HEK293 (cell line): Measurements from ENCODE around the gene MRPS10.
A peak's percentile ranks its signal among the peaks of the same experiment; 100 is the strongest.

ENCODE experiments used
- CTCF ChIA-PET: fragments of 350-600 bp; formaldehyde crosslinking; extraction: SDS; loops from one replicate; lab custom pipeline; 2021; ENCODE audit warnings: antibody characterized with exemption; lab: Yijun Ruan, JAX
- POLR2A ChIA-PET: fragments of 300-600 bp; formaldehyde crosslinking; extraction: SDS; loops from one replicate; lab custom pipeline; 2020; ENCODE audit warnings: antibody characterized with exemption, inconsistent platforms; lab: Yijun Ruan, JAX
- H3K27ac ChIP-seq: fragments of 200-500 bp; sonication (Bioruptor generic); 2 replicates; pipeline ENCODE4 v1.5.1; 2014; ENCODE audit warnings: low read depth, low read length, control low read depth, inconsistent platforms; ENCODE audit errors: extremely low read depth
- H3K36me3 ChIP-seq, 2 experiments: fragments of 200-500 bp in 1 of 2; sonication (Bioruptor generic) in 1 of 2; 1 replicate in 1 of 2; 2 replicates in 1 of 2; pipeline ENCODE4 v1.5.1; 2014 to 2017; ENCODE audit warnings: inconsistent platforms in 2 of 2, low read length in 2 of 2; ENCODE audit not compliant: control insufficient read depth in 2 of 2, insufficient read depth in 1 of 2
- H3K4me1 ChIP-seq: fragments of 200-500 bp; sonication (Bioruptor generic); 2 replicates; pipeline ENCODE4 v1.5.1; 2014; ENCODE audit warnings: mild to moderate bottlenecking, low read length, inconsistent platforms; ENCODE audit not compliant: control insufficient read depth, insufficient read depth
- H3K4me3 ChIP-seq: 2 replicates; pipeline ENCODE4 v1.5.1; 2011; ENCODE audit warnings: low read depth, mild to moderate bottlenecking, control low read depth, low read length, moderate library complexity
- H3K9me3 ChIP-seq: fragments of 200-500 bp; sonication (Bioruptor generic); 2 replicates; pipeline ENCODE4 v1.5.1; 2014; ENCODE audit warnings: low read depth, low read length, inconsistent platforms; ENCODE audit not compliant: control insufficient read depth, insufficient read depth
- ATF2 ChIP-seq: fragments of 450-650 bp; formaldehyde crosslinking; IDR thresholded peaks from 2 replicates; pipeline ENCODE4 v1.5.1; 2016; ENCODE audit warnings: missing biosample characterization, missing genetic modification characterization, low read depth
- KLF17 ChIP-seq: fragments of 450-650 bp; formaldehyde crosslinking; IDR thresholded peaks from 2 replicates; pipeline ENCODE4 v1.5.1; 2016; ENCODE audit warnings: missing biosample characterization, missing genetic modification characterization
- REPIN1 ChIP-seq: fragments of 450-650 bp; formaldehyde crosslinking; IDR thresholded peaks from 2 replicates; pipeline ENCODE4 v1.5.1; 2017; ENCODE audit warnings: missing biosample characterization, missing genetic modification characterization, low read depth
- ZBTB11 ChIP-seq: fragments of 450-650 bp; formaldehyde crosslinking; conservative IDR thresholded peaks from 2 replicates; pipeline ENCODE4 v1.5.1; 2016; ENCODE audit warnings: low read depth, missing biosample characterization, missing genetic modification characterization
- ZBTB17 ChIP-seq: fragments of 450-650 bp; formaldehyde crosslinking; IDR thresholded peaks from 2 replicates; pipeline ENCODE4 v1.5.1; 2016; ENCODE audit warnings: missing biosample characterization, missing genetic modification characterization
- ZBTB20 ChIP-seq: fragments of 450-650 bp; formaldehyde crosslinking; IDR thresholded peaks from 2 replicates; pipeline ENCODE4 v1.5.1; 2016; ENCODE audit warnings: missing biosample characterization, missing genetic modification characterization
- ZBTB8A ChIP-seq: fragments of 450-650 bp; formaldehyde crosslinking; IDR thresholded peaks from 2 replicates; pipeline ENCODE4 v1.5.1; 2016; ENCODE audit warnings: missing biosample characterization, missing genetic modification characterization
- ZEB2 ChIP-seq: fragments of 450-650 bp; formaldehyde crosslinking; IDR thresholded peaks from 2 replicates; pipeline ENCODE4 v1.5.1; 2016; ENCODE audit warnings: missing biosample characterization, missing genetic modification characterization
- ZFP37 ChIP-seq: fragments of 450-650 bp; formaldehyde crosslinking; IDR thresholded peaks from 2 replicates; pipeline ENCODE4 v1.5.1; 2016; ENCODE audit warnings: missing biosample characterization, missing genetic modification characterization
- ZFP69B ChIP-seq: fragments of 450-650 bp; formaldehyde crosslinking; IDR thresholded peaks from 2 replicates; pipeline ENCODE4 v1.5.1; 2016; ENCODE audit warnings: missing biosample characterization, missing genetic modification characterization
- ZNF184 ChIP-seq: fragments of 450-650 bp; IDR thresholded peaks from 2 replicates; pipeline ENCODE4 v1.5.1; 2018; ENCODE audit warnings: missing biosample characterization, mild to moderate bottlenecking, missing genetic modification characterization
- ZNF211 ChIP-seq: fragments of 450-650 bp; formaldehyde crosslinking; IDR thresholded peaks from 2 replicates; pipeline ENCODE4 v1.5.1; 2016; ENCODE audit warnings: low read depth, missing biosample characterization, missing genetic modification characterization
- ZNF221 ChIP-seq: fragments of 450-650 bp; formaldehyde crosslinking; IDR thresholded peaks from 2 replicates; pipeline ENCODE4 v1.5.1; 2017; ENCODE audit warnings: missing biosample characterization, missing genetic modification characterization, borderline replicate concordance
- ZNF23 ChIP-seq: fragments of 450-650 bp; formaldehyde crosslinking; IDR thresholded peaks from 2 replicates; pipeline ENCODE4 v1.5.1; 2016; ENCODE audit warnings: missing biosample characterization, missing genetic modification characterization, borderline replicate concordance
- ZNF280D ChIP-seq: fragments of 450-650 bp; formaldehyde crosslinking; IDR thresholded peaks from 2 replicates; pipeline ENCODE4 v1.5.1; 2016; ENCODE audit warnings: missing biosample characterization, missing genetic modification characterization
- ZNF350 ChIP-seq: fragments of 450-650 bp; formaldehyde crosslinking; IDR thresholded peaks from 2 replicates; pipeline ENCODE4 v1.5.0; 2017; ENCODE audit warnings: missing biosample characterization, mild to moderate bottlenecking, missing genetic modification characterization
- ZNF426 ChIP-seq: fragments of 450-650 bp; formaldehyde crosslinking; IDR thresholded peaks from 2 replicates; pipeline ENCODE4 v1.5.1; 2017; ENCODE audit warnings: missing biosample characterization, missing genetic modification characterization, mild to moderate bottlenecking, inconsistent platforms, moderate library complexity
- ZNF501 ChIP-seq: fragments of 450-650 bp; formaldehyde crosslinking; IDR thresholded peaks from 2 replicates; pipeline ENCODE4 v1.5.1; 2016; ENCODE audit warnings: missing biosample characterization, missing genetic modification characterization
- ZNF571 ChIP-seq: fragments of 450-650 bp; formaldehyde crosslinking; IDR thresholded peaks from 2 replicates; pipeline ENCODE4 v1.5.0; 2017; ENCODE audit warnings: missing biosample characterization, missing genetic modification characterization
- ZNF621 ChIP-seq: fragments of 450-650 bp; formaldehyde crosslinking; IDR thresholded peaks from 2 replicates; pipeline ENCODE4 v1.5.1; 2017; ENCODE audit warnings: missing biosample characterization, missing genetic modification characterization
- ZNF639 ChIP-seq: fragments of 450-650 bp; formaldehyde crosslinking; IDR thresholded peaks from 2 replicates; pipeline ENCODE4 v1.5.1; 2016; ENCODE audit warnings: missing biosample characterization, missing genetic modification characterization
- ZNF658 ChIP-seq: fragments of 450-650 bp; formaldehyde crosslinking; IDR thresholded peaks from 2 replicates; pipeline ENCODE4; 2016; ENCODE audit warnings: missing biosample characterization, missing genetic modification characterization
- ZNF670 ChIP-seq: fragments of 450-650 bp; formaldehyde crosslinking; IDR thresholded peaks from 2 replicates; pipeline ENCODE4 v1.5.1; 2016; ENCODE audit warnings: missing biosample characterization, missing genetic modification characterization, low read depth
- ZNF692 ChIP-seq: fragments of 450-650 bp; formaldehyde crosslinking; IDR thresholded peaks from 2 replicates; pipeline ENCODE4 v1.5.1; 2016; ENCODE audit warnings: missing biosample characterization, missing genetic modification characterization
- ZNF791 ChIP-seq: fragments of 450-650 bp; formaldehyde crosslinking; IDR thresholded peaks from 2 replicates; pipeline ENCODE4 v1.5.1; 2016; ENCODE audit warnings: missing biosample characterization, missing genetic modification characterization
- ZXDB ChIP-seq: fragments of 450-650 bp; formaldehyde crosslinking; IDR thresholded peaks from 2 replicates; pipeline ENCODE4 v1.5.1; 2016; ENCODE audit warnings: missing biosample characterization, missing genetic modification characterization

Gene MRPS10

GRCh38 chr6:42251911-42252637 lies 34.4 kb upstream of the MRPS10 start:
- POLR2A ChIA-PET, result no interaction called here
- H3K27ac ChIP-seq, result no peak overlapping the region
- CTCF ChIA-PET, result interaction anchor here (1.1 to 1.8 kb wide), 3 partner anchors 280 to 295 kb away, joined by 3 to 8 read pairs (median 4); no protein-coding TSS in a partner anchor
- TF ChIP-seq ZNF280D (tag by site-specific recombination), result no peak
- no peak for TF ChIP-seq ZBTB11
- no peak for TF ChIP-seq ZNF670 (tag by site-specific recombination)
- TF ChIP-seq ZNF350 (tag by site-specific recombination), result no peak
- TF ChIP-seq ZNF791 (tag by site-specific recombination), result no peak
- no peak for TF ChIP-seq ZNF639 (tag by site-specific recombination)
- TF ChIP-seq ZNF692 (tag by site-specific recombination), result peak; percentile 65
- 0 out of 2 replicates have a peak, but pooled peaks have one; percentile 31 for TF ChIP-seq KLF17
- TF ChIP-seq ZEB2, result no peak
- TF ChIP-seq ZFP37 (tag by site-specific recombination), result no peak
- TF ChIP-seq ZXDB (tag by site-specific recombination), result no peak
- no peak for TF ChIP-seq ATF2
- no peak for TF ChIP-seq ZNF426 (tag by site-specific recombination)
- TF ChIP-seq ZNF621, result no peak
- TF ChIP-seq ZNF184 (tag by site-specific recombination), result no peak
- TF ChIP-seq ZNF211 (tag by site-specific recombination), result no peak
- no peak for TF ChIP-seq REPIN1 (tag by site-specific recombination)
- TF ChIP-seq ZFP69B (tag by site-specific recombination), result peak; percentile 44; the same call in 1 of the 2 replicates
- no peak for TF ChIP-seq ZBTB17 (tag by site-specific recombination)
- TF ChIP-seq ZNF221 (tag by site-specific recombination), result no peak
- TF ChIP-seq ZNF571 (tag by site-specific recombination), result no peak
- TF ChIP-seq ZNF658 (tag by site-specific recombination), result no peak
- 0 out of 2 replicates have a peak, but pooled peaks have one; percentile 27 for TF ChIP-seq ZBTB20 (tag by site-specific recombination)
- no peak for TF ChIP-seq ZNF23
- no peak for TF ChIP-seq ZBTB8A
- no peak for TF ChIP-seq ZNF501 (tag by site-specific recombination)

More at GRCh38 chr6:42251911-42252637, 34.4 kb upstream of the MRPS10 start:
- Histone ChIP-seq H3K9me3 (no peaks in the 10 kb centered on the region), H3K4me1 (peaks cover 10% of the 10 kb centered on the region), H3K36me3 (peaks cover 0 to 17% of the 10 kb centered on the region in 2 experiments; a peak in 1 of 3 replicates), H3K4me3 (no peak overlapping the region)
